ELR (cell line): ENCODE measurements around the gene ECM1.

Experiments
- DNase-seq: peaks from one replicate; pipeline ENCODE4 v3.0.0-alpha.2; 2015; ENCODE audit warnings: low read depth

Gene ECM1

DNA sequence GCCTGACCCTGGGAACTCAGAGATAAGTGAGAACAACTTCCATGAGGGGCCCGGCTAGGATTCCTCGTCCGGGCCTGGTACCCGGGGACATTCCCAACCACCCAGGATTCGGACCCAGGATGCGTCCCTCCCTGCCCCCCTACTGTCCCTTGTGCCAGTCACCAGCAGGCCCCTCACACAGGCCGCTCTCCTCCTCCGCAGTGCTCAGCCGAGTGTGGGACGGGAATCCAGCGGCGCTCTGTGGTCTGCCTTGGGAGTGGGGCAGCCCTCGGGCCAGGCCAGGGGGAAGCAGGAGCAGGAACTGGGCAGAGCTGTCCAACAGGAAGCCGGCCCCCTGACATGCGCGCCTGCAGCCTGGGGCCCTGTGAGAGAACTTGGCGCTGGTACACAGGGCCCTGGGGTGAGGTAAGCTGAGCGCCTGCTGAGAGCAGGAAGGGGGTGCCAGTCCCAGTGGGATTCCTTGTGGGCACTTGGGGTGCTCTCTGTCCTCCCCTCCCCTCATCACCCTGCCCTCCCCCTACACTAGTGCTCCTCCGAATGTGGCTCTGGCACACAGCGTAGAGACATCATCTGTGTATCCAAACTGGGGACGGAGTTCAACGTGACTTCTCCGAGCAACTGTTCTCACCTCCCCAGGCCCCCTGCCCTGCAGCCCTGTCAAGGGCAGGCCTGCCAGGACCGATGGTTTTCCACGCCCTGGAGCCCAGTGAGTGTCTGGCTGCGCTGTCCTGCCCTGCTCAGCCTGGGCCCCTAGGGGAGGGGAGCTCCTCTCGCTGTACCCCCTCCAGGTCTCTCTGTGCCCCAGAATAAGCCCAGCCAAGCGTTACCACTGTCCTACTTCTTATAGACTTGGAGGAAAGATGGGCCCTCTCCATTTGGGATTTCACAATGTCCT, 51.1 kb downstream of the ECM1 start:
- no peak for DNase-seq

DNA sequence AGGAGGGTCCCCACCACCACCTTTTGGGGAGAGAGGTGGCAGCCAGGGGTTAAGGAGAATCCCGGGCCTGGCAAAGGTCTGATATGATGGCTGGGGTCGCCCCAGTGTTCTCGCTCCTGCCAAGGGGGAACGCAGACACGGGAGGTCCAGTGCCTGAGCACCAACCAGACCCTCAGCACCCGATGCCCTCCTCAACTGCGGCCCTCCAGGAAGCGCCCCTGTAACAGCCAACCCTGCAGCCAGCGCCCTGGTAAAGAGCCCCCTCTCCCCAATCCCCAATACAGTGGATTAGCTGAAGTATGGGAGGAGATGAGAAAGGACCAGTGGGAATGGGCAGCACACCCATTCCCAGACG, 51.7 kb downstream of the ECM1 start:
- DNase-seq = no peak

DNA sequence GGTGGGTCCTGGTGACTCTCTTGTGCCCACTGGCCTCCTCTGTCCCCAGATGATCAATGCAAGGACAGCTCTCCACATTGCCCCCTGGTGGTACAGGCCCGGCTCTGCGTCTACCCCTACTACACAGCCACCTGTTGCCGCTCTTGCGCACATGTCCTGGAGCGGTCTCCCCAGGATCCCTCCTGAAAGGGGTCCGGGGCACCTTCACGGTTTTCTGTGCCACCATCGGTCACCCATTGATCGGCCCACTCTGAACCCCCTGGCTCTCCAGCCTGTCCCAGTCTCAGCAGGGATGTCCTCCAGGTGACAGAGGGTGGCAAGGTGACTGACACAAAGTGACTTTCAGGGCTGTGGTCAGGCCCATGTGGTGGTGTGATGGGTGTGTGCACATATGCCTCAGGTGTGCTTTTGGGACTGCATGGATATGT, 52.1 kb downstream of the ECM1 start:
- DNase-seq = peak; percentile 77

DNA sequence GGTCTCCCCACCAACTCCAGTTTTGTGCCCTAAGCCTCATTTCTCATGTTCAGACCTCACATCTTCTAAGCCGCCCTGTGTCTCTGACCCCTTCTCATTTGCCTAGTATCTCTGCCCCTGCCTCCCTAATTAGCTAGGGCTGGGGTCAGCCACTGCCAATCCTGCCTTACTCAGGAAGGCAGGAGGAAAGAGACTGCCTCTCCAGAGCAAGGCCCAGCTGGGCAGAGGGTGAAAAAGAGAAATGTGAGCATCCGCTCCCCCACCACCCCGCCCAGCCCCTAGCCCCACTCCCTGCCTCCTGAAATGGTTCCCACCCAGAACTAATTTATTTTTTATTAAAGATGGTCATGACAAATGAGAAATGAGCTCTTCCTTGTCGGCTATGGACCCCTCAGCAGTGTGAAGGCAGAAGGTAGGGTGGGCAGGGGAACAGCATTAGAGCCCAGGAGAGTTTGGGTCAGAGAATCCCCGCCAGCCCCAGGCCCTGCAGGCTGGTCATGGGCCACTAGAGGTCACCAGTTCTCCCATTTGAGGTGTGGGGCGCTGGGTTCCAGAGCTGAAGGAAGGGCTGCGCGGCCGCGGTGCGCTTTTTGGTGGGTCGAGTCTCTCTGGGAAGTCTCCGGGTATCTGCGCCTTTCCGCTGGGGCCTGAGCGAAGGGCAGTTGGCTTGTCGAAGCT, 52.8 kb downstream of the ECM1 start:
- peak; percentile 92 for DNase-seq

DNA sequence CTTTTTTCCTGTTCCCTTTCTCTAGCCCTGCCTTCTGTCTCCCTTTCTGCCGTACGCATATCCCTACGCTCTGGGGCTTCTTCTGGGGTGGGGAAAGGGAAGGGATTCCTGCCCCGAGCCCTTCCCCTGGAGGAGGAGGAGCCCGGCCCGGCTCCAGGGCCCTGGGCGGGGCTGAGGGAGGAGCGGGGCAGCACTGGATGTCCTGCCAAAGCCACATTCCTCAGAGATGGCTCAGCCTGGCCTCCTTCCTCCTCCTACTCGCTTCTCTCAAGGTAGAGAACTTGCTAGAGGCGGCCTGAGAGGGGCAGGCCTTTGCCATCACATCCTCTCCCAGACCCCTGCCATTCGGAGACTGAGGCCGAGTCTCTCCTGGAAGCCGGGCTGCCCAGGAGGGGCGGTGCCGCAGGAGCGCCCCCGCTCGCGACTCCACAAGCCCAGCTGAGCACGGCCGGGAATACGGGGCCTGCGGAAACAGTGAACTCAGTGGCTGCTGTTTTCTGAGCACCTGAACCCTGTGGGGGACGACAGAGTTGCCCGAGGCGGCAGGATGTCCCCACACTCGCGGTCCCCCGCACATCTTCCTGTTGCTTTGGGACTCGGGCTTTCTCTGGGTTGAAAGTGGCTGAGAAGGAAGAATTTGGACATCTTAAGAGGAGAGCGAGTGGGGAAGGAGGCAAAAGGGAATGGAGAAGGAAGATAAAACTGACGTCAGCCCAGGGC, 53.5 kb downstream of the ECM1 start:
- DNase-seq = peak; percentile 99

DNA sequence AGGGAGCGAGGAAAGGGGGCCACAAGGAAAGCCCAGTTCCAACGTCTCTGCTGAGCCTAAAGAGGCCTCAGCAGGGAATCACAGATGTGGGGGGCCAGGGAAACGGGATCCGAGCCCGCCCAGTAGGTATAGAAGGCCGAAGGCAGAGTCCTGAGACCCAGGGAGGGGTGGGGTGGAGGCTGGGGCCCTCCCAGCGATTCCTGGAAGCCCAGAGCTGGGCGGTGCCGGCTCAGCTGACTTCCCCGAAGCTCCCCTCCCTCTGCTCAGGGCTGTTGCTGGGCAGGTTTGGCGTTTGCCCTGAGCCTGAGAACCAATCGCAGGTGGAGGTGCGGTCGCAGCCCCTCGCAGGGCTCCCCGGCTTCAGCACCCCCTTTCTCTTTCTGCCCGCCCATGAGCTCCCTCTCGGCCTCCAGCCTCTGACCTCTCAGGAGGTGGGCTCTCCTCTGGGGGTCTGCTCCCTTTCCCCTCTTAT, 54.1 kb downstream of the ECM1 start:
- peak; percentile 93 for DNase-seq

DNA sequence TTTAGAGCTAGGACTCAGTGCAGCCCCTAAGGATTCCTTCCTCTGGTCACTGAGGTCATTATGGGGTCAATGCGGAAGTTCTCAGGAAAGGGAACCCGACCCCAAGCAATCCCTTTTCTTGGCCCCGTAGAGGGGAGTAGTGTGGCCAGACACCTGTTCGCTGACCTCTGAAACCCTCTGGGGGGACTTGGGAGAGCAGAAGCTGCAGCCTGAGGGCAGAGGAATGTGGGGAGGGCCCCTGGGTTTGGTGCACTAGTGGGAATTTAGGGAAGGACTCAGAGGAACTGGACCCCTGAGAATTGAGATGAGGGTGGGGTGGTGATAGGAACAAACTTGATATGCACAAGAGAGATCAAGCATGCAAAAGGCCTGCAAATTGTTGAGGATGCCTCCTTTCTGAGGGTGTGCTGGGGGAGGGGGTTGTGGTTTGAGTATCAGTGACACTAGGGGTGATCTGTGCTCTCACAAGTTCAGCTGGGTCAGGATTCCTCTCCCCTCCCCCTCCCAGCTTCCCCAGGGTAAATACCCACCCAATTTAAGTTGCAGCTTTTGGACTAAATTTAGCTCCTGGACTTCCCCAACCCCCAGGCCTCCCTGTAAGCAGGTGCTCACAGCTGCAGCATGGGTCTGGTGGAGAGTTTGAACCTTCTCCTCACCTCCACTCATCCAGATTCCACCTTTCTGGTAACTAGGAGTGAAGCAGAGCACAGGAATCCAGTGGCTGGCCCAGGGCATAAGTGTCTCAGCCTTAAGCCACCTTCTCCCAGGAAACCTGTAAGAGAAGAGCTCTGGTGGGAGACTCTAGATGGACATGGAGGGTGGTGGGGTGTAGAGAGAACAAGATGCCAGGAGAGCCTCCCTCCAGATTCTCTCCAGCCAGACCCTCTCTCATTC, 54.8 kb downstream of the ECM1 start:
- peak; percentile 38 for DNase-seq
